HG03432 (cell line): Measurements from ENCODE around the gene STX1B.

Experiments
- ATAC-seq: cut with Tn5 transposase; IDR thresholded peaks from one replicate; pipeline ENCODE4 v1.9.1; 2021; ENCODE audit warnings: mild to moderate bottlenecking, moderate library complexity; ENCODE audit not compliant: unreplicated experiment

STX1B gene

GRCh38 chr16:30980434-30980833 is 30.0 kb downstream of the STX1B start:
- no peak for ATAC-seq

- no peak for ATAC-seq
These were observed 30.4 kb downstream of the STX1B start for GRCh38 chr16:30980023-30980371.

GRCh38 chr16:30979170-30980022 is 31.0 kb downstream of the STX1B start:
- no peak for ATAC-seq

GRCh38 chr16:30977502-30977901 is 32.9 kb downstream of the STX1B start:
- ATAC-seq: no peak

GRCh38 chr16:30976486-30976885 is 34.0 kb downstream of the STX1B start:
- no peak for ATAC-seq

- ATAC-seq: no peak
These were observed 36.1 kb downstream of the STX1B start for GRCh38 chr16:30974348-30974747.

GRCh38 chr16:30972872-30973271 is 37.6 kb downstream of the STX1B start:
- ATAC-seq: no peak

- ATAC-seq: no peak
These were observed 39.1 kb downstream of the STX1B start for GRCh38 chr16:30971298-30971697.

- ATAC-seq: no peak
These were observed 41.1 kb downstream of the STX1B start for GRCh38 chr16:30969246-30969842.

- ATAC-seq: no peak
These were observed 42.6 kb downstream of the STX1B start for GRCh38 chr16:30967795-30968194.

GRCh38 chr16:30966033-30966619 is 44.3 kb downstream of the STX1B start:
- no peak for ATAC-seq

GRCh38 chr16:30965436-30965835 is 45.0 kb downstream of the STX1B start:
- no peak for ATAC-seq

GRCh38 chr16:30964574-30965226 is 45.7 kb downstream of the STX1B start:
- ATAC-seq: no peak

GRCh38 chr16:30963925-30964511 is 46.4 kb downstream of the STX1B start:
- no peak for ATAC-seq

GRCh38 chr16:30961384-30961783 is 49.1 kb downstream of the STX1B start:
- no peak for ATAC-seq

GRCh38 chr16:30958175-30959079 is 52.0 kb downstream of the STX1B start:
- ATAC-seq: peak; percentile 34

GRCh38 chr16:30957456-30958174 is 52.8 kb downstream of the STX1B start, which contains the start of gene SETD1A:
Gene SETD1A, plus strand, starts transcription at chr16:30957754. Its CDS starts 978 bp downstream, at chr16:30958732.
- ATAC-seq: peak; percentile 81

- ATAC-seq: peak; percentile 64
These were observed 53.6 kb downstream of the STX1B start for GRCh38 chr16:30956601-30957455.
